HepG2 (cell line): Measurements from ENCODE around the gene HOXA4. TPM values are rescaled to one million over a fixed set of nuclear protein-coding genes. Genes with fewer than 3 reads are reported as not detected.

Experiments
- AKAP8 ChIP-seq: sonication (generic); formaldehyde crosslinking; IDR thresholded peaks from 2 replicates; pipeline ENCODE4 v1.5.1; 2020; ENCODE audit warnings: mild to moderate bottlenecking, missing genetic modification reagents
- ATAD3A ChIP-seq: sonication (generic); formaldehyde crosslinking; IDR thresholded peaks from 2 replicates; pipeline ENCODE4 v1.4.0; 2020; ENCODE audit warnings: missing genetic modification reagents
- BCL6 ChIP-seq: IDR thresholded peaks from 2 replicates; pipeline ENCODE4 v1.6.1; 2016; ENCODE audit warnings: missing genetic modification reagents, missing compliant biosample characterization
- CREM ChIP-seq, 2 experiments: sonication (generic) in 1 of 2; formaldehyde crosslinking in 1 of 2; IDR thresholded peaks; 2 replicates each; pipeline versions ENCODE4 v1.4.0 to v1.6.1; 2016 to 2020; ENCODE audit warnings: antibody characterized with exemption in 1 of 2, mild to moderate bottlenecking in 1 of 2, missing genetic modification reagents in 1 of 2
- DMAP1 ChIP-seq: IDR thresholded peaks from 2 replicates; pipeline ENCODE4 v1.6.1; 2016
- FOXA3 ChIP-seq: IDR thresholded peaks from 2 replicates; pipeline ENCODE4 v1.6.1; 2016; ENCODE audit warnings: missing genetic modification reagents, missing compliant biosample characterization
- FOXP1 ChIP-seq, 2 experiments: fragments of 450-650 bp in 1 of 2; IDR thresholded peaks; 2 replicates each; pipeline ENCODE4 v1.6.1; 2017 to 2018; ENCODE audit warnings: antibody characterized with exemption in 1 of 2
- HDAC2 ChIP-seq: sonication (generic); formaldehyde crosslinking; IDR thresholded peaks from 2 replicates; pipeline ENCODE4 v1.4.0; 2020; ENCODE audit warnings: missing genetic modification reagents
- HMG20A ChIP-seq: IDR thresholded peaks from 2 replicates; pipeline ENCODE4 v1.6.1; 2016; ENCODE audit warnings: borderline replicate concordance
- IRF1 ChIP-seq: sonication (generic); formaldehyde crosslinking; IDR thresholded peaks from 2 replicates; pipeline ENCODE4 v1.4.0; 2020; ENCODE audit warnings: low read depth, mild to moderate bottlenecking, missing genetic modification reagents
- NR2F2 ChIP-seq: IDR thresholded peaks from 2 replicates; pipeline ENCODE4 v1.6.1; 2012; ENCODE audit warnings: low read depth, inconsistent platforms, borderline replicate concordance
- PHF8 ChIP-seq: sonication (generic); formaldehyde crosslinking; IDR thresholded peaks from 2 replicates; pipeline ENCODE4 v1.5.0; 2020; ENCODE audit warnings: missing genetic modification reagents
- SKI ChIP-seq: fragments of 450-650 bp; IDR thresholded peaks from one replicate; pipeline ENCODE4 v1.6.1; 2018; ENCODE audit warnings: mild to moderate bottlenecking; ENCODE audit not compliant: partially characterized antibody
- SOX5 ChIP-seq: IDR thresholded peaks from 2 replicates; pipeline ENCODE4 v1.6.1; 2016; ENCODE audit warnings: borderline replicate concordance
- ZBTB42 ChIP-seq: sonication (generic); formaldehyde crosslinking; IDR thresholded peaks from 2 replicates; pipeline ENCODE4 v1.5.0; 2020; ENCODE audit warnings: mild to moderate bottlenecking, missing genetic modification reagents
- ZNF382 ChIP-seq: sonication (generic); formaldehyde crosslinking; IDR thresholded peaks from 2 replicates; pipeline ENCODE4 v1.5.0; 2020; ENCODE audit warnings: missing genetic modification reagents, mild to moderate bottlenecking, borderline replicate concordance
- ZNF383 ChIP-seq: sonication (generic); formaldehyde crosslinking; IDR thresholded peaks from 2 replicates; pipeline ENCODE4 v1.4.0; 2020; ENCODE audit warnings: missing genetic modification reagents, mild to moderate bottlenecking, borderline replicate concordance
- ZNF687 ChIP-seq: sonication (generic); formaldehyde crosslinking; IDR thresholded peaks from 2 replicates; pipeline ENCODE4 v1.5.1; 2020; ENCODE audit warnings: mild to moderate bottlenecking, missing genetic modification reagents, moderate library complexity
- polyA plus RNA-seq, 8 experiments: library from polyadenylated mRNA; depleted of rRNA in 3 of 8; stranded (reverse) in 7 of 8; unstranded in 1 of 8; fragments of >200 nt; fragmentation: Illumina TruSeq in 4 of 8; extraction: Trizol in 4 of 8; gene quantifications; 2 replicates each; pipeline versions ENCODE4 v1.2.1 to v1.2.3, GENCODE V29; 2011 to 2016; ENCODE audit warnings: low read depth in 4 of 8, missing spikeins in 1 of 8, mixed read lengths in 1 of 8; ENCODE audit not compliant: insufficient read depth in 1 of 8
- total RNA-seq, 5 experiments: library from RNA; depleted of rRNA; stranded (reverse); fragments of >200 nt; fragmentation: Illumina TruSeq; extraction: Trizol; gene quantifications; 2 replicates each; pipeline ENCODE4 v1.2.3, GENCODE V29; 2016; ENCODE audit warnings: low read depth in 1 of 5
- TF ChIP-seq, protein P1 (sequence below): sonication (generic); formaldehyde crosslinking; IDR thresholded peaks from 2 replicates; pipeline ENCODE4 v1.4.0; 2020; ENCODE audit warnings: low read depth, mild to moderate bottlenecking, missing genetic modification reagents
- TF ChIP-seq, protein P2 (sequence below): IDR thresholded peaks from 2 replicates; pipeline ENCODE4 v1.6.1; 2018; ENCODE audit warnings: missing genetic modification reagents
- TF ChIP-seq, protein P3 (sequence below): sonication (generic); formaldehyde crosslinking; IDR thresholded peaks from 2 replicates; pipeline ENCODE4 v1.5.0; 2020; ENCODE audit warnings: mild to moderate bottlenecking, missing genetic modification reagents, moderate library complexity

Gene HOXA4
- total and polyA plus RNA-seq, 2 of the 13 experiments (the other 11 are each of a cell fraction or from before 2014, with no cell fraction given), result 2.4 to 5.4 TPM

- TF ChIP-seq BCL6 (CRISPR knock-in tag) (peak; percentile 92), IRF1 (CRISPR knock-in tag) (no peak), NR2F2 (peak; percentile 80), AKAP8 (no peak), ZNF383 (CRISPR knock-in tag) (no peak), PHF8 (CRISPR knock-in tag) (no peak), ATAD3A (CRISPR knock-in tag) (no peak), ZBTB42 (CRISPR knock-in tag) (no peak), HMG20A (CRISPR knock-in tag) (peak; percentile 79; the same call in 1 of the 2 replicates), SOX5 (CRISPR knock-in tag) (peak; percentile 85), SKI (peak; percentile 94), HDAC2 (CRISPR knock-in tag) (peak; percentile 21), FOXA3 (CRISPR knock-in tag) (peak; percentile 54), FOXP1 (IDR thresholded peaks at IDR 0.05) (no peak), FOXP1 (CRISPR knock-in tag; IDR thresholded peaks at IDR 0.05) (peak; percentile 59; the same call in 1 of the 2 replicates), ZNF382 (CRISPR knock-in tag) (no peak), DMAP1 (CRISPR knock-in tag) (peak; percentile 52; the same call in 1 of the 2 replicates), ZNF687 (CRISPR knock-in tag) (no peak), CREM (IDR thresholded peaks at IDR 0.05) (peak; percentile 62; the same call in 1 of the 2 replicates), CREM (CRISPR knock-in tag; IDR thresholded peaks at IDR 0.05) (no peak)
- TF ChIP-seq, protein P1, sequence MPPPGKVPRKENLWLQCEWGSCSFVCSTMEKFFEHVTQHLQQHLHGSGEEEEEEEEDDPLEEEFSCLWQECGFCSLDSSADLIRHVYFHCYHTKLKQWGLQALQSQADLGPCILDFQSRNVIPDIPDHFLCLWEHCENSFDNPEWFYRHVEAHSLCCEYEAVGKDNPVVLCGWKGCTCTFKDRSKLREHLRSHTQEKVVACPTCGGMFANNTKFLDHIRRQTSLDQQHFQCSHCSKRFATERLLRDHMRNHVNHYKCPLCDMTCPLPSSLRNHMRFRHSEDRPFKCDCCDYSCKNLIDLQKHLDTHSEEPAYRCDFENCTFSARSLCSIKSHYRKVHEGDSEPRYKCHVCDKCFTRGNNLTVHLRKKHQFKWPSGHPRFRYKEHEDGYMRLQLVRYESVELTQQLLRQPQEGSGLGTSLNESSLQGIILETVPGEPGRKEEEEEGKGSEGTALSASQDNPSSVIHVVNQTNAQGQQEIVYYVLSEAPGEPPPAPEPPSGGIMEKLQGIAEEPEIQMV, result no peak
- TF ChIP-seq, protein P2, sequence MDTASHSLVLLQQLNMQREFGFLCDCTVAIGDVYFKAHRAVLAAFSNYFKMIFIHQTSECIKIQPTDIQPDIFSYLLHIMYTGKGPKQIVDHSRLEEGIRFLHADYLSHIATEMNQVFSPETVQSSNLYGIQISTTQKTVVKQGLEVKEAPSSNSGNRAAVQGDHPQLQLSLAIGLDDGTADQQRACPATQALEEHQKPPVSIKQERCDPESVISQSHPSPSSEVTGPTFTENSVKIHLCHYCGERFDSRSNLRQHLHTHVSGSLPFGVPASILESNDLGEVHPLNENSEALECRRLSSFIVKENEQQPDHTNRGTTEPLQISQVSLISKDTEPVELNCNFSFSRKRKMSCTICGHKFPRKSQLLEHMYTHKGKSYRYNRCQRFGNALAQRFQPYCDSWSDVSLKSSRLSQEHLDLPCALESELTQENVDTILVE (CRISPR knock-in tag), result no peak
- TF ChIP-seq, protein P3, sequence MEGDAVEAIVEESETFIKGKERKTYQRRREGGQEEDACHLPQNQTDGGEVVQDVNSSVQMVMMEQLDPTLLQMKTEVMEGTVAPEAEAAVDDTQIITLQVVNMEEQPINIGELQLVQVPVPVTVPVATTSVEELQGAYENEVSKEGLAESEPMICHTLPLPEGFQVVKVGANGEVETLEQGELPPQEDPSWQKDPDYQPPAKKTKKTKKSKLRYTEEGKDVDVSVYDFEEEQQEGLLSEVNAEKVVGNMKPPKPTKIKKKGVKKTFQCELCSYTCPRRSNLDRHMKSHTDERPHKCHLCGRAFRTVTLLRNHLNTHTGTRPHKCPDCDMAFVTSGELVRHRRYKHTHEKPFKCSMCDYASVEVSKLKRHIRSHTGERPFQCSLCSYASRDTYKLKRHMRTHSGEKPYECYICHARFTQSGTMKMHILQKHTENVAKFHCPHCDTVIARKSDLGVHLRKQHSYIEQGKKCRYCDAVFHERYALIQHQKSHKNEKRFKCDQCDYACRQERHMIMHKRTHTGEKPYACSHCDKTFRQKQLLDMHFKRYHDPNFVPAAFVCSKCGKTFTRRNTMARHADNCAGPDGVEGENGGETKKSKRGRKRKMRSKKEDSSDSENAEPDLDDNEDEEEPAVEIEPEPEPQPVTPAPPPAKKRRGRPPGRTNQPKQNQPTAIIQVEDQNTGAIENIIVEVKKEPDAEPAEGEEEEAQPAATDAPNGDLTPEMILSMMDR (CRISPR knock-in tag), result peak; percentile 42
Observed at GRCh38 chr7:27133409-27134231, 3.1 kb upstream of the HOXA4 start (continued).
